Tibial artery (tissue), 4 donors: ENCODE data around the gene DERA.
A peak's percentile ranks its signal among the peaks of the same experiment; 100 is the strongest.
"Not testable (repeated sequence)": the region's sequence is repeated elsewhere in the genome, so short reads cannot be mapped to it uniquely, and the experiment has no call there.

Experiments used
- DNase-seq, 2 donors: peaks; one replicate each; pipeline ENCODE4 v3.0.0-alpha.2; 2019
- H3K27ac ChIP-seq, 2 donors: fragments of 200-600 bp; sonication (generic) in 1 of 2; 1 replicate in 1 of 2; 2 replicates in 1 of 2; pipeline ENCODE4 v1.5.1; 2018 to 2019; ENCODE audit warnings: mild to moderate bottlenecking in 1 of 2
- H3K27me3 ChIP-seq, 2 donors: fragments of 200-600 bp; sonication (generic) in 1 of 2; one replicate each; pipeline versions ENCODE4 v1.5.1 to v1.6.0; 2016 to 2019
- H3K36me3 ChIP-seq, 3 donors: fragments of 200-600 bp; sonication (generic) in 2 of 3; one replicate each; pipeline ENCODE4 v1.5.1; 2016 to 2019; ENCODE audit warnings: mild to moderate bottlenecking in 2 of 3
- H3K4me1 ChIP-seq, 4 donors: fragments of 200-600 bp; sonication (generic) in 2 of 4; 1 replicate in 3 of 4; 2 replicates in 1 of 4; pipeline ENCODE4 v1.5.1; 2016 to 2019
- H3K4me3 ChIP-seq, 2 donors: fragments of 200-600 bp; sonication (generic) in 1 of 2; 1 replicate in 1 of 2; 2 replicates in 1 of 2; pipeline ENCODE4 v1.5.1; 2018 to 2019; ENCODE audit warnings: mild to moderate bottlenecking in 2 of 2
- H3K9me3 ChIP-seq, 3 donors: fragments of 200-600 bp; sonication (generic) in 1 of 3; one replicate each; pipeline ENCODE4 v1.5.1; 2016 to 2019
- intact Hi-C: fragments of 100-400 bp; cut with DNase I; formaldehyde crosslinking; loops from one replicate; pipeline ENCODE4 v1.15.0; 2023; ENCODE audit warnings: low total_unique reads
- TF ChIP-seq, protein P1 (sequence below), 2 experiments: fragments of 200-600 bp in 1 of 2; fragments of 450-650 bp in 1 of 2; IDR thresholded peaks; one replicate each; pipeline ENCODE4 v1.5.1; 2017 to 2019; ENCODE audit warnings: antibody characterized with exemption in 2 of 2, mild to moderate bottlenecking in 1 of 2, moderate library complexity in 1 of 2

Gene DERA

DNA sequence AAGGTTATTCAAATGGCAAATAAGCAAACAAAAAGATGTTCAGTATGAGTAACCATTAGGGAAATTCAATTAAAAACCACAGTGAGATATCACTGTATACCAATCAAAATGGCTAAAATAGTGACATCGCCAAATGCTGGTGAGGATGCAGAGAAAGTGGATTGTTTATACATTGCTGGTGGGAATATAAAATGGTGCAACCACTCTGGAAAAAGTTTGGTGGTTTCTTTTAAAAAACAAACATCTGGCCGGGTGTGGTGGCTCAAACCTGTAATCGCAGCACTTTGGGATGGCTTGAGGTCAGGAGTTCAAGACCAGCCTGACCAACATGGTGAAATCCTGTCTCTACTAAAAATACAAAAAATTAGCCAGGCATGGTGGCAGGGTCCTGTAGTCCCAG is 42.9 kb upstream of the DERA start:
- H3K4me1 ChIP-seq: no peaks in the 10 kb centered on the region
- H3K4me3 ChIP-seq: no peak overlapping the region
- no peaks in the 10 kb centered on the region for H3K9me3 ChIP-seq
- H3K36me3 ChIP-seq: no peaks in the 10 kb centered on the region
- no peaks in the 10 kb centered on the region for H3K27me3 ChIP-seq
- TF ChIP-seq, protein P1, sequence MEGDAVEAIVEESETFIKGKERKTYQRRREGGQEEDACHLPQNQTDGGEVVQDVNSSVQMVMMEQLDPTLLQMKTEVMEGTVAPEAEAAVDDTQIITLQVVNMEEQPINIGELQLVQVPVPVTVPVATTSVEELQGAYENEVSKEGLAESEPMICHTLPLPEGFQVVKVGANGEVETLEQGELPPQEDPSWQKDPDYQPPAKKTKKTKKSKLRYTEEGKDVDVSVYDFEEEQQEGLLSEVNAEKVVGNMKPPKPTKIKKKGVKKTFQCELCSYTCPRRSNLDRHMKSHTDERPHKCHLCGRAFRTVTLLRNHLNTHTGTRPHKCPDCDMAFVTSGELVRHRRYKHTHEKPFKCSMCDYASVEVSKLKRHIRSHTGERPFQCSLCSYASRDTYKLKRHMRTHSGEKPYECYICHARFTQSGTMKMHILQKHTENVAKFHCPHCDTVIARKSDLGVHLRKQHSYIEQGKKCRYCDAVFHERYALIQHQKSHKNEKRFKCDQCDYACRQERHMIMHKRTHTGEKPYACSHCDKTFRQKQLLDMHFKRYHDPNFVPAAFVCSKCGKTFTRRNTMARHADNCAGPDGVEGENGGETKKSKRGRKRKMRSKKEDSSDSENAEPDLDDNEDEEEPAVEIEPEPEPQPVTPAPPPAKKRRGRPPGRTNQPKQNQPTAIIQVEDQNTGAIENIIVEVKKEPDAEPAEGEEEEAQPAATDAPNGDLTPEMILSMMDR (IDR thresholded peaks at IDR 0.05): no peak
- intact Hi-C loops: no loop called here
- no peak overlapping the region for H3K27ac ChIP-seq
- no peak for DNase-seq

DNA sequence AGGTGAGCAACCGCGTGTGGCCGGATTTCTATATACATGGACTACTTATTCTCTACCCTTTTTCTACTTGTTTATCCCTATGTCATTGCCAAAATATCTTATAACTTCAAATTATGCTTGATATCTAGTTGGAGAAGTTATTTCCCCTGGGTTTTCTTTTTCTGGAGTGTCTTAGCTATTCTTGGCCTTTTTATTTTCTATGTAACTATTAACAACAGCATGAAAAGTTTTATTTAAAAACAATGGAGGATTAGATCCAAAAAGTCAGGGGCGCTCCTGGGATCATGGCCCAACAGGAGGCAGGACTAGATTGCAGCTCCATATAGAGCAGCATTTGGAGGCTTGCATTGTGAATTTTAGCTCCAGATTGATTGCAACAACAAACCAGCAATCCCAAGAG is 37.6 kb upstream of the DERA start:
- no peak for DNase-seq
- TF ChIP-seq, protein P1 (IDR thresholded peaks at IDR 0.05): no peak
- Histone ChIP-seq H3K4me1 (no peaks in the 10 kb centered on the region), H3K4me3 (no peak overlapping the region), H3K9me3 (no peaks in the 10 kb centered on the region), H3K27ac (no peak overlapping the region), H3K36me3 (no peaks in the 10 kb centered on the region), H3K27me3 (no peaks in the 10 kb centered on the region)
- intact Hi-C loops: no loop called here

DNA sequence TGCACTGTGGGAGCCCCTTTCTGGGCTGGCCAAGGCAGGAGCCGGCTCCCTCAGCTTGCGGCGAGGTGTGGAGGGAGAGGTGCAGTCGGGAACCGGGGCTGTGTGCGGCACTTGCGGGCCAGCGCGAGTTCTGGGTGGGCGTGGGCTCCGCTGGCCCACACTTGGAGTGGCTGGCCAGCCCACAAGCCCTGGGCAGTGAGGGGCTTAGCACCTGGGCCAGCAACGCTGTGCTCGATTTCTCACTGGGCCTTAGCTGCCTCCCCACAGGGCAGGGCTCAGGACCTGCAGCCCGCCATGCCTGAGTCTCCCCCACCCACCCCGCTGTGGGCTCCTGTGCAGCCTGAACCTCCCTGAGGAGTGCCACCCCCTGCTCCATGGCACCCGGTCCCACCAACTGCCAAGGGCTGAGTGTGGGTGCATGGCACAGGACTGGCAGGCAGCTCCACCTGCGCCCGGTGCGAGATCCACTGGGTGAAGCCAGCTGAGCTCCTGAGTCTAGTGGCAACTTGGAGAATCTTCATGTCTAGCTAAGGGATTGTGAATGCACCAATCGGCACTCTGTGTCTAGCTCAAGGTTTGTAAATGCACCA is 36.5 kb upstream of the DERA start:
- H3K9me3 ChIP-seq, H3K4me1 ChIP-seq, H3K4me3 ChIP-seq, H3K27ac ChIP-seq, H3K36me3 ChIP-seq, intact Hi-C loops, DNase-seq, H3K27me3 ChIP-seq: not testable (repeated sequence)

DNA sequence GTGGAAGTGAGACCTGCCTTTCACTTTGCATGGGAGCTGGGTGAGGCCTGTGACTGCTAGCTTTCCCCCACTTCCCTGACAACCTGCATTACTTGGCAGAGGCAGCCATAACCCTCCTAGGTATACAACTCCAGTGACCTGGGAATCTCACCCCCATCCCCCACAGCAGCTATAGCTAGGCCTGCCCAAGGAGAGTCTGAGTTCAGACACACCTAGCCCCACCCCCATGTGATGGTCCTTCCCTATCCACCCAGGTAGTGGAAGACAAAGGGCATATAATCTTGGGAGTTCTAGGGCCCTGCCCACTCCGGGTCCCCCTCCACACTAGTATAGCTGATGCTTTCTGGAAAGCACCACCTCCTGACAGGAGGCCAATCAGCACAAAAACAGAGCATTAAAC is 35.3 kb upstream of the DERA start:
- H3K27me3 ChIP-seq: no peaks in the 10 kb centered on the region
- TF ChIP-seq, protein P1 (IDR thresholded peaks at IDR 0.05): no peak
- no peak overlapping the region for H3K4me3 ChIP-seq
- intact Hi-C loops: no loop called here
- H3K27ac ChIP-seq: no peak overlapping the region
- no peaks in the 10 kb centered on the region for H3K4me1 ChIP-seq
- DNase-seq: no peak
- H3K9me3 ChIP-seq: no peaks in the 10 kb centered on the region
- no peaks in the 10 kb centered on the region for H3K36me3 ChIP-seq

DNA sequence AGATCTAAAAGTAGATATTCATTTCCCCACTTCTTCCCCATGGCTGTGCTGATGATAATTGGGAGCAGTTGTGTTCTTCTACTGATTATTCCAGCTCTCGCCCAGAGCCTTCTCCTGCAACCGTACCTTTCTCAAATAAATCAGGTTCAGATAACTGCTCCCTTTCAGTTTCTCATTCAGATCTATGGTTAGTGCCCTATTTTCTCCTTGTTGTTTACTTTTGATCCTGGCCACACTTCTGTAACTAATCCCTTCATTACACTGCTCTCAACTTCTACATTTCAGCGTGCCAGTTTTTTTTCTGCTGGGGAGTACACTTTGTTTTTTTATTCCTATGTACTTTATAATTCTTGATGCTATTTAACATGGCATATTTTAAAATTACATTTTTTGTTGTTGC is 31.7 kb upstream of the DERA start:
- no peaks in the 10 kb centered on the region for H3K9me3 ChIP-seq
- H3K27me3 ChIP-seq: no peaks in the 10 kb centered on the region
- TF ChIP-seq, protein P1 (IDR thresholded peaks at IDR 0.05): no peak
- no peak for DNase-seq
- H3K27ac ChIP-seq: no peak overlapping the region
- peaks cover 0 to 13% (median 12%) of the 10 kb centered on the region in 4 donors for H3K4me1 ChIP-seq
- intact Hi-C loops: no loop called here
- no peaks in the 10 kb centered on the region for H3K36me3 ChIP-seq
- no peak overlapping the region for H3K4me3 ChIP-seq

DNA sequence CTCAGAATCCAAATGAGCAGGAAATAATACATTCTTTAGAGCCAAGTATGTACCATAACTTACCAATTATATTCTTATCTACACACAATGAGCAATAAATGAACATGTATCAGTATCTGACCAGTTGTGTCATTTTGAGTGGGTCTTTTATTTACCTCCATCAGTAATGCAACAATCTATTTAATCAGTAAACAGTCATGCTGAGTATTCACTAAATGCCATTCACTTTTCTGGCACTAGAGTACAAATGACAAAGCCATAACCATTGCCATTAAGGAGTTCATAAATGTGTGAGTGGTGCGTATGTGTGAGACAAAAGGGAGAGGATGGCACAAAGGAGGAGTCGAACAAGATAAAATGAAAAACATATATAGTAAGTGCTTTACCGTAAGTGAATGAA is 30.4 kb upstream of the DERA start:
- no peaks in the 10 kb centered on the region for H3K9me3 ChIP-seq
- intact Hi-C loops: no loop called here
- H3K36me3 ChIP-seq: no peaks in the 10 kb centered on the region
- H3K4me1 ChIP-seq: peaks cover 0 to 25% (median 15%) of the 10 kb centered on the region in 4 donors
- H3K27me3 ChIP-seq: no peaks in the 10 kb centered on the region
- H3K27ac ChIP-seq: peak overlapping the region in 1 of 2 donors; percentile 97
- DNase-seq: no peak
- TF ChIP-seq, protein P1 (IDR thresholded peaks at IDR 0.05): no peak
- no peak overlapping the region for H3K4me3 ChIP-seq
